ENCODE data around the gene PTPRC.

PTPRC gene

GRCh38 chr1:198643808-198644207 is 5.0 kb downstream of the PTPRC start:
- DNase-seq (ENCODE audit: low read depth in 2 of 2): no peak

DNA sequence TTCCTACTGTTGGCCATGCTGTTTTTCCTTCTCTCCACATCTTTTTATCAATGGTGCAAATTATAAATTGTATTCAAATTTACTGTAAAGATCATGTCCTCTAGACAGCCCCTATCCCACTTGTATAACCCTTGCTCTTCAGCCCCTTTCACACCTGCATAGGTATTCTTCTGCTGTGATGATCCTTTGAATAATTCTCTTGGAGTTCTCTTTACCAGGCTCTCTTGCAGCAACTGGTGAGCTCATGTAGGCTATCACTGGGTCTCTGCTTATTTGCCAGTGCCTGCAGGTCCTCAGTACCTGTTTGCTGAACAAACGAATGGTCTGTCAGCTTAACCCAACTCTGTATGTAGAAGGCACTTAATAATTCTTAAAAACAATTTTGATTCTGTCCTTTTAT is 8.2 kb downstream of the PTPRC start:
- no peak for DNase-seq (ENCODE audit: low read depth in 2 of 2)

GRCh38 chr1:198648592-198648991 is 9.8 kb downstream of the PTPRC start:
- DNase-seq (ENCODE audit: low read depth in 2 of 2): no peak

DNA sequence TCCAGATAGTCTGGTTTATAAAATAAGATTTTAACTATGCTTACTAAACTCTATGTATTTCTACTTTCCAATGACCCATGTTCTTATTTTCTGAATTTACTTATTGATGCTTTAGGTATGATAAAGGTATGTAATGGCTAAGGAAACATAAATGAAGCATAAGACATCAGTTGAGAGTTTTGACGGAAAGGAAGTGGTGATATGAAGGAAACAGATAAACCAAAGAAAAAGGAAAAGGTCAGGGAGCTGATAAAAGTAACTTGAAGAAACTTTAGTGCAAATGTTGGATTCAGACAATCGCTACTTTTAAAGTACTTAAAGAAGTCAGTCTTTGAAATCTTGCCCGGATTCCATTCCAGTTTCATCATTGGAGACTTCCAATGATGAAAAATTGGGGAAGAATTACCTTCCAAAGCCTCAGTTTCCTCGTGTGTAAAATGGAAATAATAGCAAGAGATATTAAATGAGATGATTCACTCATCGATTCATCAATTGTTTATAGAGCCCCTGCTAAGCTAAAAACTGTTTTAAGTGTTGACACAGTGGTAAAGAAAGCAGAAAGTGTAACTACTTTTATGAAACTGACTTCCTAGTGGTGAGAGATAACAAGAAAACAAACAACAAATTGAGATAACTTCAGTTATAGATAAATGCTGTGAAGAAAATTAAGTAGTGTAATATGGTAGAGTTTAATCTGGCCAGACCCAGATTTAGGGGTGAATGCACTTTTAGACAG is 10.6 kb downstream of the PTPRC start:
- DNase-seq (ENCODE audit: low read depth in 2 of 2): no peak

GRCh38 chr1:198649968-198650338 is 11.1 kb downstream of the PTPRC start:
- no peak for DNase-seq (ENCODE audit: low read depth in 2 of 2)

DNA sequence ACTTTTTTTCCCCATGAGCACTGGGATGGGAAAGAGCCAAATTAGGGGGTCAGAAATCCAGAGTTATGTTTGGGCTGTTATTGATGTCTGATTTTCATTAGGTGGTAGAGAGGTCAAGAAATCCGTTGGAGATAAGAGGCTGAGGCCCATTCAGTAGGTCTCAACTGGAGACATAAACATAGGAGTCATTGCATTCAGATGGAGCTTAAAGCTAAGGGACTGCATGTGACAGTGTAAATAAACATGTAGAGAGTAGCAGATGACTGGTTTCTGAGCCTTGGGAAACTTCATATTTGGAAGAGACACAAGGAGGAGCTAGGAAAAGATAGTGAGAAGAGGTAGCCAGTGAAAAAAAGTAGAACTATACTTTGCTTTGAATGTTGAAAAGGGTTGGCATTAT is 11.7 kb downstream of the PTPRC start:
- DNase-seq (ENCODE audit: low read depth in 2 of 2): no peak

- no peak for DNase-seq (ENCODE audit: low read depth in 2 of 2)
Observed at GRCh38 chr1:198651650-198652400, 13.0 kb downstream of the PTPRC start.

DNA sequence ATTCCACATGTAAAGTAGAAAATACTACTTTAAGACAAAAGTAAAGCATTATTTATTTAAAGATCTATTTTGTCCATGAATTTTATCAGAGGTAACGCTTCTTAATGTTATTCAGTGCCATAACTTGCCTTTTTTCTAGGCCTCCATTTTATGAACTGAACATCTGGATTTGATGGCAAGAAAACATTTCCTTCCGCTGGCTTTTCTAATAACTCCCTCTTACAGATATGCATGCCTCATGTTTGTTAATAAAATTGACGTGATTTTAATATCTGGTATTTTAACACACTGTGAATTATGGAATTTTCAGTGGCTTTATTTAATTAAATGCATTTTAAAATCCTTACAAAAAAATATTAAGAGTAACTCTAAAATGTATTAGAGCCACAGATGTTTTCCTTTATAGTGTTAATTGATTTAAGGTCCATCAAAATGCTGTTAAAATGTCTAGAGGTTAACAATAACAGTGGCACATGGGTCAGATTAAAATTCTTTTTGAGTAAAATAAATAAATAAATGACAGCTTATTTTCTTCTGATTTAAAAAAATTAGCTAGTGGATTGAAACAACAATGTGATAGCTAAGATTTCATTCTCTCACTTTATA is 15.1 kb downstream of the PTPRC start:
- no peak for DNase-seq (ENCODE audit: low read depth in 2 of 2)

DNA sequence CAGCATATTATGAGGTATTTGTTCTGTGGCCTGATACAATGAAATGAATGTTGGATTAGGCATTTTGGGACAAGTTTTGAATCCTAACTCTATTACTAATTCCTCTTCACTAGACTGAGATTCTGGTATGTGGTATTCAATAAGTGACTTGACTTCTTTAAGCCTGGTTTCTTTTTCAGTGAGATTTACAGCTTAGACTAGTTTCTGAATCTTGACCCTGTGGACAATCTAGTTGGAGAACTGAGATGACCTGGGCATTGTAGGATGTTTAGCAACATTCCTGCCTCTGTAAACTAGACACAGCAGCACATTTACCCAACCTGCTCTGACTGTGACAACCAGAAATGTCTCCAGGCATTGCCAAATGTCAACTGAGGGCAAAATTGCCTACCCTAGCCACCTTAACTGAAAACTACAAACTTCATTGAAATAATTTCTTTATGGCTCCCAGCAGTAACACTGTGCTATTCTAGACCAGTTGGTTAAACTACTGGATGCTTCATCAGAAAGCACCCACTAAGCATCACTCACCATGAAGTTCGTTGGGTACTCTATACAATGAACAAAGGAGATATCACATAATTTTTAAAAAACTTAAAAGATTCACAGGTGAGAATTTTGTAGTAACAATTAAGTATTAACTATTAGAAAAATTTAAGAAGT is 16.8 kb downstream of the PTPRC start:
- DNase-seq (ENCODE audit: low read depth in 2 of 2): no peak

DNA sequence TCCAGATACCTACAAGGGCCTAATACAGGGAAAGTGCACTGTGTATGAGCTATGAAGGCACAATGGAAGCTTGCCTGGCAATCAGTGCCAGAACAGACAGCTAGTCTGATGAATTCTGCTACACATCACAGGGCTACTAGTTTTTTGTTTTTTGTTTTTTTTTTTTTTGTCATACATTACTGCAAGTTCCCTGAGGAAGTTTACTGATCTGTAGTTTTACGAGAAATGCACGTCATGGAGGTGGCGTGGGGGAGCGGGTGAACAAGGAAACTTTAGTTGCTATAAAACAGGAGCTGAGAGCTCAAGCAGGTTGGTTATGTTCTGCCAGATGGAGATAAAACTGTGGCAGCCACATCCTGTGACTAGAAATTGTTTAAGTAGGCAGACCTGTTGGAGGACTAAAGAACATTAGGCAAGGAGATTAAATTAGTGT is 17.7 kb downstream of the PTPRC start:
- peak; percentile 38 to 68 for DNase-seq (ENCODE audit: low read depth in 2 of 2)

DNA sequence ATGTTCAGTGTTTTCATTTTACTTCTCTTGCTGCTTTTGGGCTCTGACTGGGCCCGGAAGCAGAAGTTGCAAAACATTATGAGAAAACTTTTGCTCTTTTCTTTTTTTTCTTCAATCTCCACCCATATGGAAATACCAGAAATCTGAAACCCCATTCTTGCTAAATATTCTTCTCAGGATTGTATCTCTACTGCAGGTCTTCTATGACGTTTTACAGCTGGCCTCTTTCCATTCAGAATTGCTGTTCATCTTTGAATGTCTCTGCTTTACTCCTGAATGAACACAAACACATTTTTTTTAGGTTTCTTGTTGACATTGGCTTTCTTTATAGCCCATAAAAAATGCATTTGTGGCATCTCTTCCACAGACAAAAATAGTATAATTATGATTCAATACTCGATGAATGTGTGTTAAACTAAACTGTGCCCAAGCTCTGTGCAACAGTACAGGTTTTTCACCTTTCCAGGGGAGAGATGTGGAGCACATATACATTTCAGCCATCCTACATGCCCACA is 18.8 kb downstream of the PTPRC start:
- DNase-seq (ENCODE audit: low read depth in 2 of 2): no peak

GRCh38 chr1:198660341-198661261 is 21.8 kb downstream of the PTPRC start:
- DNase-seq (ENCODE audit: low read depth in 2 of 2): no peak

DNA sequence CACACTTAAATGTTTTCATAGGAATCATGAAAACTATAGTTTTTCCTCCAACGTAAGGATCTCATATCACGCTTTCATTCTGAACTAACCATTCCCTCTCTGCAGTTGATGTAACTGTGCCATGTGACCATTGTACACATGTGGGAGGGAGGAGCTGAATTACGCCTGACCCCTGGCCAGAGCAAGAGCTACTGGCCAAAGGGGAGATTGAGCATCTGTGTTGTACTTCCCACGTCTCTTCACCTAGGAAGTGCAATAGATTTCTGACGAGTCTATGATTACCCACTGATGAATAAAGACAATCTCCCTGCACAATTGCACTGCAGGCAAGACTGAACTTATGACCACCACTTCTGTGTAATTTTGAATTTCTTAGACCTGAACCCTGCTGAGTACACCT is 24.0 kb downstream of the PTPRC start:
- DNase-seq (ENCODE audit: low read depth in 2 of 2): no peak

DNA sequence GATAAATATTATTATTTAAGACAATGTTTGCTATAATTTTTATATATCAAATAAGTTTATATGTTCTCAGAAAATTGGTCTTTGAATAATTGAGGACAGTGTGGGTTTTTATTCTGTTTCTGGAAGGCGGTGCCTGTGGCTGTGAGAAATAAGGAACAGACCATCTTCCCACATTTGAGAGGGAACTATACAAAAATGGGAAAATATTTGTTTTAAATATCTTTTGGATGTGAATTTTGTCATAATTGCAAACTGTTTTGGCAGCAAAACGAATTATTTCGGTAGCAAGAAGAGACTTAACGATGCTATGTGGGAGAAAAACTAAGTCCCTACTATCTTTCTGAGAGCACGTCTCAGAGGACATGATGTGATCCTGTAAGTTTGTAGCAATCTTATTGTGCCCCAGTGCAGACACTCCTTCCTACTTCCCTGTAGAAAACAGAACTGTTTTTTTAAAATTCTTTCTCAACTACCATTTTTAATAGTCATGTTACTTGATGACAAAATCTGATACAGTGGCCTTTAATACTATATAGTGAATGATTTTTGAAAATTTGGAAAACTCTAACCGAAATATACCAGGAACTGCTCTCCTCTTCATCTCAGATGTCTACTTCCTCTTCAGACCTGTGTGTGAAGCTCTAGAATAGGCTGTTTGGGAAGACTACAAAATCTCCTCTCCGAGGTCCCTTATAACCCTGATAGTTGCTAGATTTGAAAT is 25.4 kb downstream of the PTPRC start:
- no peak for DNase-seq (ENCODE audit: low read depth in 2 of 2)

DNA sequence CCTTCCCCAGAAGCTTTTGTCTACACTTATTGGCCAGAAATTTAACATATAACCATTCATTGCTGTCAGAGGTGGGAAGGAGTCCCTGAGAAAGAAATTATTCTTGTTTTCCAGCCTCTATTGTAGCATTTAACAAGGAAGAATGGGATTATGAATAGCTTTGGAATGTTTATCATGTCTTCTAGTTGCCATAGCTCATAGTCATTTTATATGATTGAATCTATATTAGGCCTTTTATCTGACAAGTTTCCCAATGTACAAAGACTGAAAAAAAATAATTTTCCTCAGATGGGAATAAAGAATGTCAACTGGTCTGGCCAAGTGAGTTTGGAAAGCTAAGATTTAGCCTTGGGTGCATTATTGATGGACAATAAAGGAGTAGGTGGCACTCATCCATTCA is 28.3 kb downstream of the PTPRC start:
- no peak for DNase-seq (ENCODE audit: low read depth in 2 of 2)

DNA sequence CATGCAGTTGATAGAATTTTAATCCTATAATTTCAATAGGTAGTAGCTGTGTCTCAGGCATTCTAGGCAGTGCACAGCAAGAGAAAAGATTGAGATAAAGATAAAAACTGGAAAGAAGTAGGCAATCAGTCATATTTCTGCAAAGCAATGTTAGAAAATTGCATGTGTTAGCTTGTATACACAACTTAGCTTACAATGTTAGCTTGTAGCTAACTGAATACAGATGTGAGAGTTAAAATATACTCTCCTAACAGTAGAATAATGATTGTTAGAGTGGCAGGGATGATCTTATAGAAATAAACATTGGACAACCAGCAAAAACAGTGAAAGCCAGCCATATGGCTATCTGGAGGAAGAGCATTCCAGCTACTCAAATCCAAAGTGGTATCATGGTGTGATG is 29.0 kb downstream of the PTPRC start:
- DNase-seq (ENCODE audit: low read depth in 2 of 2): no peak

DNA sequence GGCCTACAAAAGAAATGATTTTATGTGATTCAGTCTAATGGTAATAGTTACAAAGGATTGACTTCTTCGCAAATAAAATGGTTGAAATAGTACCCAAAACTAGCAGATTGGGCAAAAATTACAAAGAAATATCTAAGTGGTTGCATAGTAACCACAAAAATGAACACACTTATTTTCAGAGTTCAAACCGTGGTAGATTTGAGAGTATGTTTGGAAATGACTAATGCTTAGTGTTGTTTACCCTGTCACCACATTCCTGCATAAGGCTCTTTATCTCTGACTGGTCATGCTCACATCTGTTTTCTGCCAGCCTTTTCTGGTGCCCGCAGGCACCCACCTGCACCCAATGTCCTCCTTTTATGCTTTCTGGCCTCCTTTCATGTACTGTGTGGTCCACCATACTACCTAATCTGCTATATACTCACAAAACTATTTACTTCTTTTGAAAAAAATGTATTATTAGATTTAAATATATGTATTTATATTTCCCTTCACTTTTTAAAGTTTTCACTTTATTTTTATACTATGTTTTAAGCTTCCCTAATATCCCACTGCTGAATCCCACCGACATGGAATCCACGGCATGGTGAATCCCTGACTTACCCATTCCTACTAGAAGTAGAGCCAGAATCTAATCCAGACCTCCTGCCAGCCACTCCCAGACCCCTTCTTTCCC is 30.3 kb downstream of the PTPRC start:
- DNase-seq (ENCODE audit: low read depth in 2 of 2): no peak

- no peak for DNase-seq (ENCODE audit: low read depth in 2 of 2)
Observed at GRCh38 chr1:198669771-198670170, 30.9 kb downstream of the PTPRC start.

- no peak for DNase-seq (ENCODE audit: low read depth in 2 of 2)
Observed at GRCh38 chr1:198671136-198671535, 32.3 kb downstream of the PTPRC start.

DNA sequence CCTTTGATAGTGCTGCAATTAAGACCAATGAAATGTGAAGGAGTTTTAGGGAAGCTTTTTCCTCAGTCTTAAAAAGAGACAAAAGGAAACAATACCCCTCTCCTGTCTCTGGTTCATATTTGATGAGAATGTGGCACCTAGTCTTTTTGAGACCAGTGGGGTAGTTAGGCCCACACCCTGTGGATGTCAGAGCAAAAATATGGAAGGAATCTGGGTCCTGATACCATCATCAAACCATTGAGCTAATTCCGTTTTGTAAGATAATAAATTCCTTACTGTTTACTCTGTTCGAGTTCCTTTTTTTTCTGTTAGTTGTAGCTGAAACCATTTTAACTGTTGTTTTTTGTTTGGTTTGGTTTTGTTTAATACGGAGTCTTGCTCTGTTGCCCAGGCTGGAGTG is 33.3 kb downstream of the PTPRC start:
- DNase-seq (ENCODE audit: low read depth in 2 of 2): no peak
